Measurements from ENCODE around the gene NKAPL. TPM values are rescaled to one million over a fixed set of nuclear protein-coding genes. Genes with fewer than 3 reads are reported as not detected.
A peak's percentile ranks its signal among the peaks of the same experiment; 100 is the strongest.

Gene NKAPL
- total RNA-seq, 2 experiments from 2014 or later: not detected

DNA sequence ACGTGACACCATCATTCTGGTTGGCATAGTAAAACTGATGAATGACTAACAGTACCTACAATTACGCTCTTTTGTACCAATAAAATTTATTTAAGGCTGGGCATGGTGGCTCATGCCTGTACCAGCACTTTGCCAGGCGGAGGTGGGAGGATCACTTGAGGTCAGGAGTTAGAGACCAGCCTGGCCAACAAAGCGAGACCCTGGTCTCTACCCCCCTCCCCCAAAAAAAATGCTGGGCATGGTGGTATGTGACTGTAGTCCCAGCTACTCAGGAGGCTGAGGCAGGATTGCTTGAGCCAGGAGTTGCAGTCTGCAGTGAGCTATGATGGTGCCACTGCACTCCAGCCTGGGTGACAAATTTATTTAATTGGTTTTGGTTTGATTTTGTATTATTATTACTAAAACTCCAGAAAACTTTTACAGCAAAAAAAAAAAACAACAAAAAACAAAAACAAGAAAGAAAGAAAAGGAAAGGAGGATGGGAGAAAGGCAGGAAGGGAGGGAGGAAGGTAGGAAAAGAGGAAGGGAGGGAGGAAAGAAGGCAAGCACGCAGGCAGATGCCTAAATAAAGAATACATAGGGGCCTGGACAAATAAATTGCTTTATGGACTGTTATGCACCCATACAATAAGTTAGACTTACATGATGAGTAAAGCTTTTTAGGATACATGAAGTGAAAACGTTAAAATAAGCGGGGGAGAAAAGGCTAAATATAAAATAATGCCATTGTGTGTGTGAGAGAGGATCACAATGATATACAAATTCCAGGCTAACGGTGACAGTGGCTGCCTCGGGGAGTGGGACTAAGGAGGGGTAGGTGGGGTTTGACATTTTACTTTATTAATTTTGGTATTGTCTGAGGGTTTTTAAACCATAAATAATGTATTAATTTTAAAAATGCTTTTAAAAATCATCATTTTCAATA lies 34.7 kb upstream of the NKAPL start:
- Mint-ChIP-seq H3K4me3 (peak overlapping the region; percentile 80), H3K9me3 (ENCODE audit: insufficient read depth) (no peaks in the 10 kb centered on the region), H3K27ac (no peak overlapping the region), H3K27me3 (ENCODE audit: low read depth) (peaks cover 32% of the 10 kb centered on the region), H3K36me3 (ENCODE audit: low read depth) (peaks cover 14% of the 10 kb centered on the region), H3K4me1 (ENCODE audit: low read depth) (peaks cover 35% of the 10 kb centered on the region)
- ChIA-PET POLR2A (no interaction called here), CTCF (no interaction called here)
- ATAC-seq: no peak
- no peak for DNase-seq

DNA sequence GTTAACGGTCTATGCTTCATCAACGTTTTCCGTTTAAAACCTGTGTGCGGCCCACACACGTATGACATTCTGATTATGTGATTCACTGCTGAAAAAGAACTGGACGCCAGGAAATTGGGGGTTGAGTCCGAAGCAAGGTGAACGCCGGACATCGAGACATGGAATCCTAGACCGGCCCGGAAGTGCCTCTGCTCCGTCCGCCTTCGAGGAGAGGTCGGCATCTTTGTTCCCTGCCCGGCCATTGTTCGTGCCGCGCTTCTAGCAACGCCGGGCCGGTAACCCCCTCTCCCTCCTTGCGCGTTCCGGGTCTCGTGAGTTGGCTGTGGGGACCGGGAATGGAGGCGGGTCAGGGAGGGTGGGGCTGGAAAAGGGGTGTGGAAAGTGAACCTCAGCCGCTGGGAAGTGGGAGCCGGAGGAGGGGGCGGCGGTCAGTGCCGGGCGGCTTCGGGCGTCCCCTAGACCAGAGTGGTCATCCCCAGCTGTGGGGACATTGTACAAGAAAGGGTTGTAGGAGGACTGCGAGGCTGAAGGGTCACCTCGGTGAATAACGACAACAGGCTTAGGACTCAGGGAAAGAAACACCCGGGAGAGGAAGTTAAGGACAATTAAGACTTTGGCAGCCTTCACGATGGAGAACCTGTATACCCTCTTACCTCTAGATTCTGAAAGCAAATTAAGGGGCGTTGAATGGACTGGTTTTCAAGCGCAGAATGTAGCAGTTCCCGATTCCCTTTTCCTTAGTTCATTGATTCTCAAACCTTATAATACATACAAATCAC lies 33.9 kb upstream of the NKAPL start, which contains the start of gene ZSCAN9:
TSS of gene ZSCAN9 (plus strand) at position 220 of the 779 bp plus-strand sequence. CDS start 1,810 bp downstream, outside the sequence.
- Mint-ChIP-seq H3K27ac (peak within 1 kb of the TSS; percentile 58), H3K27me3 (ENCODE audit: low read depth) (peaks cover 30% of the 10 kb centered on the region)

DNA sequence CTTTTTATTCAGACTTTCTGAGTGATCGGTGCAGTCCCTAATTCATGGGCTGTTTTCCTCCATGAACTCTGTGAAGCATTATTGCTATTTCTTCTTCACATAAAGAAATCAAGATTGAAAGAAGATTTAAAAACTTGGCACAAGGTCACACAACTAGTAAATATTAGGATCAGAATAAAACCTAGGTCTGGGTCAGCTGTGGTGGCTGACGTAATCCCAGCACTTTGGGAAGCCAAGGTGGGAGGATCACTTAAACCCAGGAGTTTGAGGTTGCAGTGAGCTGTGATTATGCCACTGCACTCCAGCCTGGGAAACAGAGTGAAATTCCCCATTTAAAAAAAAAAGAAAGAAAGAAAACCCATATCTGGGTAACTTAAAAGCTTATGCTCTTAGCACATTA lies 32.6 kb upstream of the NKAPL start:
- Mint-ChIP-seq H3K9me3 (ENCODE audit: insufficient read depth) (no peaks in the 10 kb centered on the region), H3K4me3 (peak overlapping the region; percentile 80), H3K27ac (no peak overlapping the region), H3K27me3 (ENCODE audit: low read depth) (peaks cover 21% of the 10 kb centered on the region), H3K36me3 (ENCODE audit: low read depth) (peaks cover 23% of the 10 kb centered on the region), H3K4me1 (ENCODE audit: low read depth) (peaks cover 35% of the 10 kb centered on the region)
- POLR2A ChIA-PET: no interaction called here
- ATAC-seq: no peak
- CTCF ChIA-PET: interaction anchor here (1.1 to 1.5 kb wide), 2 partner anchors 8 to 130 kb away, joined by 3 to 6 read pairs; no protein-coding TSS in a partner anchor
- no peak for DNase-seq

More for the DNA sequence above, 33.9 kb upstream of the NKAPL start, which contains the start of gene ZSCAN9:
- CTCF ChIA-PET: no interaction called here
- H3K4me1 Mint-ChIP-seq (ENCODE audit: low read depth): peaks cover 35% of the 10 kb centered on the region
- H3K4me3 Mint-ChIP-seq: peak within 1 kb of the TSS; percentile 80
- H3K9me3 Mint-ChIP-seq (ENCODE audit: insufficient read depth): no peaks in the 10 kb centered on the region
- peak; percentile 54 for DNase-seq
- ATAC-seq: peak; percentile 79
- POLR2A ChIA-PET: no interaction called here
- peaks cover 17% of the 10 kb centered on the region for H3K36me3 Mint-ChIP-seq (ENCODE audit: low read depth)

DNA sequence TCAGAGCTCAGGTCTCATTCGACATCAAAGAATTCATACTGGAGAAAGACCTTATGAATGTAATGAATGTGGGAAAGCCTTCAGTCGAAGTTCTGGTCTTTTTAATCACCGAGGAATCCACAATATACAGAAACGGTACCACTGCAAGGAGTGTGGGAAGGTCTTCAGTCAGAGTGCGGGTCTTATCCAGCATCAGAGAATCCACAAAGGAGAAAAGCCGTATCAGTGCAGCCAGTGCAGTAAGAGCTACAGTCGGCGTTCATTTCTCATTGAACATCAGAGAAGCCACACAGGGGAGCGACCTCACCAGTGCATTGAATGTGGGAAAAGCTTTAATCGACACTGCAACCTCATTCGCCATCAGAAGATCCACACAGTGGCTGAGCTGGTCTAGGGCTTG lies 26.3 kb upstream of the NKAPL start:
- ChIA-PET CTCF (no interaction called here), POLR2A (no interaction called here)
- H3K36me3 Mint-ChIP-seq (ENCODE audit: low read depth): peaks cover 32% of the 10 kb centered on the region
- no peak for ATAC-seq
- no peaks in the 10 kb centered on the region for H3K9me3 Mint-ChIP-seq (ENCODE audit: insufficient read depth)
- no peak overlapping the region for H3K4me3 Mint-ChIP-seq
- DNase-seq: no peak
- H3K27ac Mint-ChIP-seq: no peak overlapping the region
- H3K4me1 Mint-ChIP-seq (ENCODE audit: low read depth): peaks cover 17% of the 10 kb centered on the region
- H3K27me3 Mint-ChIP-seq (ENCODE audit: low read depth): no peaks in the 10 kb centered on the region

DNA sequence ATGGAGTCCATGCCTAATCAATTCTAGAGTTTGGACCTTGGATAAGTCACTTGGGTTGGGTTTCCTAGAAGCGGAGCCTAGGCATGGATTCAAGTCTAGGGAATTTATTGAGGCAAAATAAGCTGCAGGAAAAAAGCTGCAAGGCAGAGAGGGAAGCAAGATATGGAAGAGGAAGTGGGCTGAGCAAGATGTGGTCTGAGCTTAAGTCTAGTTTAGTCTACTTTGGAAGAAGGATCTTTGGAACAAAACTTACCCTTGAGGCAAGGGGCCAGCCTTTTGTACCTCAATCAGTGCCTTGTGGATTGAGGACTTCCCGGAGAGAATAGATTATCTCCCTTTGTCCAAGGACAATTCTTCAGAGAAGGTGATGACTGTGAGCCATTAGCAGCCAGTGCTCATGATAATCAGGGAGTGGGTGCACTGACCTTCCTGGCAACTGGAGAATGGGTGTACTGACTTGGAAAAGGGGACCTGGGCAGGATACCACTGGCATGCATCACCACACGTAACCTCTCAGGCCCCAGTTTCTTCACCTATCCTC lies 23.1 kb upstream of the NKAPL start:
- H3K4me3 Mint-ChIP-seq: no peak overlapping the region
- peaks cover 13% of the 10 kb centered on the region for H3K36me3 Mint-ChIP-seq (ENCODE audit: low read depth)
- no peak for DNase-seq
- POLR2A ChIA-PET: no interaction called here
- no peaks in the 10 kb centered on the region for H3K9me3 Mint-ChIP-seq (ENCODE audit: insufficient read depth)
- CTCF ChIA-PET: no interaction called here
- no peaks in the 10 kb centered on the region for H3K27me3 Mint-ChIP-seq (ENCODE audit: low read depth)
- H3K4me1 Mint-ChIP-seq (ENCODE audit: low read depth): peaks cover 4% of the 10 kb centered on the region
- no peak for ATAC-seq
- H3K27ac Mint-ChIP-seq: no peak overlapping the region

DNA sequence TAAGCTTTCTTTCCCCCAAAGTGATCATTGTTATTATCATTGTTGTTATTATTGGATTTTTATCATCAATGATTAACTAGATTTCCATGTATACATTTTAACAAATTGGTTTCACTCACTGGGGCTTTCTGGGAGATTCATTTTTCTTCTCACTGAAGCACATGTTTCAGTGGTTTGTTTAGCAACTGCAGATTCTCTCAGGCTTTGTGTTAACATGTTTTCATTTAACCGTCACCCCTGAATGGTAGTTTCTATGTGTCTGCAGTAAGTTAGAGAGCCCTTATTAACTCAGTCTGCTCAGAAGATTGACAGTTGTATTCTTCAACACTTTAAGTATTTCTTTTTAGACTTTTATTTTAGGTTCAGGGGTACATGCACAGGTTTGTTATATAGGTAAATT lies 19.5 kb upstream of the NKAPL start:
- Mint-ChIP-seq H3K27me3 (ENCODE audit: low read depth) (no peaks in the 10 kb centered on the region), H3K4me3 (no peak overlapping the region), H3K4me1 (ENCODE audit: low read depth) (peaks cover 4% of the 10 kb centered on the region), H3K36me3 (ENCODE audit: low read depth) (peaks cover 13% of the 10 kb centered on the region), H3K27ac (no peak overlapping the region), H3K9me3 (ENCODE audit: insufficient read depth) (no peaks in the 10 kb centered on the region)
- ChIA-PET POLR2A (no interaction called here), CTCF (no interaction called here)
- DNase-seq (no peak), ATAC-seq (no peak)

DNA sequence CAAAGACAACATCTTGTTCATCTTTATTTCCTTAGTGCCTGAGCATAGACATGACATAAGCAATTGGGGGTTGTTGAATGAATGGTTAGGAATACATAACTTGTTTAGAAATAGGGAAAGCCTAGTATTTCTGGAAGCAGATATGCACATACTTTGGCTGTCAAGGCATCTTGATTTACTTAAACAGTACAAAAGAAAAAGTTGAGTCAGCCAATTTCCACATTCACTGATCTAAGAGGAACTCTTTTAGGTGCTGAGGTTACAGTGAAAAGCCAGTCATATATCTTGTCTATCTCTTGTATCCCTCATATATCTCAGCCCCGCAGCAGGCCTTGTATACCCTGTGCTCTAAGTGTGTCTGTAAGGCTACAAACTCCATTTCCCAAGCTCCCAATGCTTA lies 18.6 kb upstream of the NKAPL start:
- Mint-ChIP-seq H3K4me1 (ENCODE audit: low read depth) (peaks cover 4% of the 10 kb centered on the region), H3K27me3 (ENCODE audit: low read depth) (no peaks in the 10 kb centered on the region), H3K36me3 (ENCODE audit: low read depth) (peaks cover 21% of the 10 kb centered on the region), H3K27ac (no peak overlapping the region), H3K4me3 (no peak overlapping the region), H3K9me3 (ENCODE audit: insufficient read depth) (no peaks in the 10 kb centered on the region)
- CTCF ChIA-PET: no interaction called here
- ATAC-seq (no peak), DNase-seq (no peak)
- POLR2A ChIA-PET: no interaction called here

DNA sequence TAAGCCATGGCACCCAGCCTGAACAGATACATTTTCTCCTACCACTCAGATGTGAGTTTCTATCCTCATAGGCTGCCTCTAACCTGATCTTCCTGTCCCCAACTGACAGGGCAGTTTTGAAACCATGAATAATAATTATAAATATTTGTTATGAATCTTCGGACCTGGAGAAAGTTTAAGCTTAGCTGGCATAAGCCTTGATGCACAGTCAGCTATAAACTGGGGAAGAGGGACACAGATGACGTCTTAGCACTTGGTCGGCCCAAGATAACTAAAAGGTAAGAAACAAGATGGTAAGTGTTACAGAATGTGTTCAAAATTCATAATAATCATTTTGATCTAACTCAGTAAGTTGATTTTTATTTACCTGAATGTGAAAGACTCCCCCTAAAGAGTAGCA lies 15.2 kb upstream of the NKAPL start:
- no peaks in the 10 kb centered on the region for H3K27me3 Mint-ChIP-seq (ENCODE audit: low read depth)
- H3K4me1 Mint-ChIP-seq (ENCODE audit: low read depth): no peaks in the 10 kb centered on the region
- no peaks in the 10 kb centered on the region for H3K9me3 Mint-ChIP-seq (ENCODE audit: insufficient read depth)
- no peak overlapping the region for H3K4me3 Mint-ChIP-seq
- CTCF ChIA-PET: no interaction called here
- H3K36me3 Mint-ChIP-seq (ENCODE audit: low read depth): peaks cover 44% of the 10 kb centered on the region
- POLR2A ChIA-PET: no interaction called here
- no peak for ATAC-seq
- DNase-seq: no peak
- H3K27ac Mint-ChIP-seq: no peak overlapping the region

DNA sequence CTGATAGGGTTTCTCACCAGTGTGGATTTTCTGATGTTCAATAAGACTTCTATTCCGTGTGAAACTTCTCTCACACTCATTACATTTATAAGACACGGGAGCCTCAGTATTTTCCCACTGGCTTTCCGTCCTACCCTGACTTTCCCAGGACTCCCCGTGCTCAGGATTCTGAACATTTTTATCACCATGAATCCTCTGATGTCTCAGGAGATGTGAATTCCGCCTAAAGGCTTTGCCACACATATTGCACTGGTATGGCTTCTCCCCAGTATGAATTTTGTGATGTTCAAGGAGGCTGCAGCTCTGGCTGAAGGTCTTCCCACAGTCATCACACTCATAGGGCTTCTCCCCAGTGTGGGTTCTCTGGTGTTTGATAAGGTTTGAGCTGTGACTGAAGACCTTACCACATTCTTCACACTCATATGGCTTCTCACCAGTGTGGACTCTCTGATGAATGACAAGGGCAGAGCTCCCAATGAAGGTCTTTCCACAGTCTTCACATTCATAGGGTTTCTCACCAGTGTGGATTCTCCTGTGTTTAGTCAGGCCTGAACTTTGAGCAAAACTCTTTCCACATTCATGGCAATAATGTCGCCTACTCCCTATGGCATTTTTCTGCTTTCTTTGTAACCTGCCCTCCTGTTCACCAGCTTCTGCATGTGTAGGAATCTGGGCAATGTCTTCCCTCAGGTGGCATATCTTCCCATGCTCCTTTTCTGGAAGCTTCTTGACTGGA lies 13.7 kb upstream of the NKAPL start:
- no peak for DNase-seq
- ATAC-seq: no peak
- Mint-ChIP-seq H3K36me3 (ENCODE audit: low read depth) (peaks cover 50% of the 10 kb centered on the region), H3K27ac (no peak overlapping the region), H3K4me1 (ENCODE audit: low read depth) (peaks cover 11% of the 10 kb centered on the region), H3K27me3 (ENCODE audit: low read depth) (no peaks in the 10 kb centered on the region), H3K4me3 (no peak overlapping the region), H3K9me3 (ENCODE audit: insufficient read depth) (no peaks in the 10 kb centered on the region)
- ChIA-PET CTCF (no interaction called here), POLR2A (interaction anchor here (0.8 kb wide), 1 partner anchor 352 kb away, joined by 3 read pairs; a partner anchor contains a TSS)

DNA sequence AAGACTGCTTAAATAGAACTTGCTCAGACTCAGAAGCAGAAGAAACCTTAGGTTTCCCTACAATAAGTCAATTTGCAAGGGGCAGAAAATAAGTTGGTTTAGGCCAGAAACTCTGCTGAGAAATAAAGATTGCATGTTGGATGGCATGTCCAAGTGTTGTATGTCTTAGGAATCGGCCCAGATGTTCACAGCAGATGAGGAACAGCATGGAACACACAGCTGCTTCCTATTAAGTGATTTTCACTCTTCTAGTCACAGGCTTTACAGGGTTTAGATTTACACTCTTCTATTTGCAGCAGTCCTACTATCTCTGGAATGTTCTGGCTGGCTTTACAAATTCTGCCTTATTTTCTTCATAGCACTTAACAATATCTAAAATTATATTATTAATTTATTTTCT lies 10.2 kb upstream of the NKAPL start:
- ChIA-PET CTCF (no interaction called here), POLR2A (no interaction called here)
- Mint-ChIP-seq H3K27me3 (ENCODE audit: low read depth) (no peaks in the 10 kb centered on the region), H3K9me3 (ENCODE audit: insufficient read depth) (no peaks in the 10 kb centered on the region), H3K27ac (no peak overlapping the region), H3K36me3 (ENCODE audit: low read depth) (peaks cover 52% of the 10 kb centered on the region), H3K4me1 (ENCODE audit: low read depth) (peaks cover 33% of the 10 kb centered on the region), H3K4me3 (no peak overlapping the region)
- DNase-seq: no peak
- no peak for ATAC-seq

DNA sequence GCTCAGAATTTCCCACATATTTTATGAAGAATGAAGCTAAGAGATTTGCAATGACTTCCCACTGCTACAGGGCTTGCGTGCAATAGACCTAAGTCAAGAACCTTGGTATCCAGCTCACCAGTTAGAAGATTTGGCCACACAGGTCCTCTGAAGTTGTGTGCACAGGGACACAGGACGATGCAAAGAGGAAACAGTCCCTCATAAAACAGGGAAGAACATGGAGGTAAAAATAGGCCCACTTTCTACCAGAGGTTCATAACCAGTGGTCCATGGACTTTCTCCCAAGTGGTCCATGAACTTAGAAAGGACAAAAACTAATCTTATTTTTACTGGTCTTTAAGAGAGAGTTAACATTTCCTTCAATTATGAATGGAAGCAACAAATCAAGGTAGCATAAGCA lies 8.3 kb upstream of the NKAPL start:
- H3K4me1 Mint-ChIP-seq (ENCODE audit: low read depth): peaks cover 33% of the 10 kb centered on the region

More for the DNA sequence above, 8.3 kb upstream of the NKAPL start:
- ChIA-PET CTCF (interaction anchor here (1.0 to 1.3 kb wide), 2 partner anchors 16 to 105 kb away, joined by 4 read pairs; partner anchors contain the start of gene ZSCAN26), POLR2A (interaction anchor here (0.9 to 2.4 kb wide), 2 partner anchors 16 to 114 kb away, joined by 3 to 27 read pairs; partner anchors contain the start of gene ZSCAN26)
- H3K4me3 Mint-ChIP-seq: peak overlapping the region; percentile 67
- peaks cover 35% of the 10 kb centered on the region for H3K36me3 Mint-ChIP-seq (ENCODE audit: low read depth)
- DNase-seq (no peak), ATAC-seq (no peak)
- H3K27me3 Mint-ChIP-seq (ENCODE audit: low read depth): no peaks in the 10 kb centered on the region
- H3K27ac Mint-ChIP-seq: no peak overlapping the region
- H3K9me3 Mint-ChIP-seq (ENCODE audit: insufficient read depth): no peaks in the 10 kb centered on the region
